AG04449 (cell line): ENCODE data around the gene SMR3A.

Source experiments
- CTCF ChIA-PET: fragments of 350-600 bp; formaldehyde crosslinking; extraction: SDS; loops from one replicate; lab custom pipeline; 2021; ENCODE audit warnings: antibody characterized with exemption; lab: Yijun Ruan, JAX
- POLR2A ChIA-PET: fragments of 400-600, 350-600 bp; formaldehyde crosslinking; extraction: SDS; loops from one replicate; lab custom pipeline; 2020; ENCODE audit warnings: antibody characterized with exemption, inconsistent platforms; lab: Yijun Ruan, JAX
- DNase-seq: peaks from one replicate; pipeline ENCODE4 v3.0.0-alpha.2; 2010; ENCODE audit warnings: low read depth, low spot score
- H3K4me3 ChIP-seq: 2 replicates; pipeline ENCODE4 v1.5.1; 2011; ENCODE audit warnings: low read depth, mild to moderate bottlenecking, control low read depth, low read length
- CTCF ChIP-seq: IDR thresholded peaks from one replicate; pipeline ENCODE4 v1.5.1; 2011; ENCODE audit warnings: mild to moderate bottlenecking, moderate library complexity, low read length, control low read depth, inconsistent platforms; ENCODE audit not compliant: insufficient read depth; ENCODE audit errors: missing control alignments

SMR3A gene

GRCh38 chr4:70337886-70338420, 22.6 kb upstream of the SMR3A start:
- ChIA-PET CTCF (no interaction called here), POLR2A (no interaction called here)
- no peak for TF ChIP-seq CTCF
- H3K4me3 ChIP-seq: no peak overlapping the region
- no peak for DNase-seq

GRCh38 chr4:70356185-70356584, 4.4 kb upstream of the SMR3A start:
- DNase-seq: no peak
- ChIA-PET CTCF (no interaction called here), POLR2A (no interaction called here)
- no peak for TF ChIP-seq CTCF
- no peak overlapping the region for H3K4me3 ChIP-seq

GRCh38 chr4:70359115-70359661, 1.4 kb upstream of the SMR3A start:
- ChIA-PET POLR2A (no interaction called here), CTCF (no interaction called here)
- no peak for TF ChIP-seq CTCF
- no peak overlapping the region for H3K4me3 ChIP-seq
- no peak for DNase-seq

GRCh38 chr4:70364002-70364401, 3.4 kb downstream of the SMR3A start:
- H3K4me3 ChIP-seq: no peak overlapping the region
- no peak for TF ChIP-seq CTCF
- POLR2A ChIA-PET: no interaction called here
- CTCF ChIA-PET: no interaction called here
- no peak for DNase-seq

GRCh38 chr4:70365479-70365878, 4.9 kb downstream of the SMR3A start:
- no peak overlapping the region for H3K4me3 ChIP-seq
- ChIA-PET POLR2A (no interaction called here), CTCF (no interaction called here)
- TF ChIP-seq CTCF: no peak
- no peak for DNase-seq

GRCh38 chr4:70367813-70368212, 7.3 kb downstream of the SMR3A start:
- CTCF ChIA-PET: interaction anchor here (1.3 kb wide), 1 partner anchor 18 kb away, joined by 3 read pairs; no protein-coding TSS in a partner anchor
- DNase-seq: no peak
- POLR2A ChIA-PET: no interaction called here
- no peak overlapping the region for H3K4me3 ChIP-seq
- TF ChIP-seq CTCF: no peak
